Omental fat pad (tissue), 4 donors: ENCODE measurements around the gene ANO2. TPM values are rescaled to one million over a fixed set of nuclear protein-coding genes. Genes with fewer than 3 reads are reported as not detected.

Experiments
- ATAC-seq: fragments of 150-250 bp; one replicate; pipeline ENCODE4 v1.9.1; 2016; ENCODE audit warnings: mild to moderate bottlenecking, moderate library complexity; ENCODE audit not compliant: low FRiP score
- DNase-seq: peaks from one replicate; pipeline ENCODE4 v3.0.0-alpha.2; 2019; ENCODE audit warnings: low spot score
- total RNA-seq, 4 donors: library from RNA; depleted of rRNA; stranded (reverse); fragments of >200 nt; gene quantifications; one replicate each; pipeline ENCODE4 v1.1.0, GENCODE V29; 2016
- TF ChIP-seq, protein P1 (sequence below), 3 donors: fragments of 450-650 bp; IDR thresholded peaks; one replicate each; pipeline ENCODE4 v1.5.1; 2016 to 2017; ENCODE audit warnings: antibody characterized with exemption in 3 of 3, mild to moderate bottlenecking in 3 of 3, moderate library complexity in 2 of 3

Gene ANO2
- total RNA-seq, 4 donors from 2014 or later: 7.0 to 95.0 (median 20.8) TPM

DNA sequence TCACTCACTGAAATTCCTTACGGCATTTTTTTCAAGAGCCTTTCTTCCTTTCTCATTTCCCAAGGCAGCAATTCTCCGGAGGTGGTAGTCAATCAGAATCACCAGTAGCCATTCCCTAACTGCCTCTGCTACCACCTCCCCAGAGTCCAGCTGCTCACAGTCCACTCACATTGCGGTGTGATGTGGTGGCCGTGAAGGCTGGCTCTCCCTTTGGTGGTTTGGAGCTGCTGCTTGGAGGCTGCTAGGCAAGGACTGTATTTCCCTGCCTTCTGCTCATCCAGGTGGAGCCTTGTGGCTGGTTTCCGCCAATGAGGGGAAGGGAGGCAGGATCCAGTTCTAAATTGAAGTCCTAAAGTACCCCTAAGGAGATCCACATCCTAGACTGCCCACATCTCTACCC lies 222.0 kb downstream of the ANO2 start:
- TF ChIP-seq, protein P1, sequence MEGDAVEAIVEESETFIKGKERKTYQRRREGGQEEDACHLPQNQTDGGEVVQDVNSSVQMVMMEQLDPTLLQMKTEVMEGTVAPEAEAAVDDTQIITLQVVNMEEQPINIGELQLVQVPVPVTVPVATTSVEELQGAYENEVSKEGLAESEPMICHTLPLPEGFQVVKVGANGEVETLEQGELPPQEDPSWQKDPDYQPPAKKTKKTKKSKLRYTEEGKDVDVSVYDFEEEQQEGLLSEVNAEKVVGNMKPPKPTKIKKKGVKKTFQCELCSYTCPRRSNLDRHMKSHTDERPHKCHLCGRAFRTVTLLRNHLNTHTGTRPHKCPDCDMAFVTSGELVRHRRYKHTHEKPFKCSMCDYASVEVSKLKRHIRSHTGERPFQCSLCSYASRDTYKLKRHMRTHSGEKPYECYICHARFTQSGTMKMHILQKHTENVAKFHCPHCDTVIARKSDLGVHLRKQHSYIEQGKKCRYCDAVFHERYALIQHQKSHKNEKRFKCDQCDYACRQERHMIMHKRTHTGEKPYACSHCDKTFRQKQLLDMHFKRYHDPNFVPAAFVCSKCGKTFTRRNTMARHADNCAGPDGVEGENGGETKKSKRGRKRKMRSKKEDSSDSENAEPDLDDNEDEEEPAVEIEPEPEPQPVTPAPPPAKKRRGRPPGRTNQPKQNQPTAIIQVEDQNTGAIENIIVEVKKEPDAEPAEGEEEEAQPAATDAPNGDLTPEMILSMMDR (IDR thresholded peaks at IDR 0.05): no peak
- DNase-seq (no peak), ATAC-seq (no peak)

DNA sequence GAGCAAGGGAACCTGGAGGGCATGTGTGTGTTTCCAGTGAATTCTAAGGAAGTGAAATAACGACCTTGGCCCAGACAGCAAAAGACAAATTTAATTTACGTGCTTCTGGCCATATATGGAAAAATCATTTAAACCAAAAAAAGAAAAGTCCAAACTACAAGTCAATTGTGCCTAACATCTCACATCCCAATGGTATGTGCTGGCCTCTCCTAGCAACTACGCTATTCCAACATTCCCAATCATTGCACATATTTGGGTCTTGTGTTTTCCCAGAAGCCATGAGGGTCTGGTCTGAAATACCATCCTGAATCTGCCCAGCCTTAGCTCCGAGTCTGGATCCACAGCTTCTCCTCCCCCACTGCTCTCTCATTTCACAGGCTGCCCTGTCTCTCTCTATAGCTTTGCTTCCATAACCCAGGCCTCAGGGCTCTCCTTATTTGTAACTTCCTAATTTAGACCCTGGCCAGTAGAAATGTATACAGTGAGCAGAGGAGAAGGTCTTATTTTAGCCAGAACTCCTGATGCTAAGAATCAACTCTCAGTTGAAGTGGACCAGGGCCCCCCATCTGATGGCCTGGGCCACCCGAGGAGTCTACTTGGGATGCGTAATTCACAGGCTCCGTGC lies 224.6 kb downstream of the ANO2 start:
- TF ChIP-seq, protein P1 (IDR thresholded peaks at IDR 0.05): no peak
- DNase-seq (no peak), ATAC-seq (no peak)

DNA sequence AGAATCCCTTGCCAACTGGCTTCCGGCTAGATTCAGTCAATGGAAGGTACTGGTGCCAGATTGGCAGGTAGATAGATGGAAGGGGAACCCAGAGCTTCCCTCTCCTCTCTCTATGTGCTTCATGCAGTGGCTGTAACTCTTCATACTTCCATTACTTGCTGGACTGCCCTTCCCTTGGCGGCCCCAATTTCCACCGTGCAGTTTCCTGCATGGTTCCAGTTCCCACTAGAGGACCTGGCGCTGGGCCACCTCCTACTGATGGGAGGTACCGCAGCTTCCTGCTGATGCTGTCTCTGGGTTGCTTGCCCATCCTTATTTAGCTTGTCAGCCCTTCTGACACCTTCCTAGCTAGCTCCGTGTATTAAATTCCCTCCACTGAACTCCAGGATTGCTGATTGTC lies 226.4 kb downstream of the ANO2 start:
- ATAC-seq (no peak), DNase-seq (no peak)
- TF ChIP-seq, protein P1 (IDR thresholded peaks at IDR 0.05): no peak

- TF ChIP-seq, protein P1 (IDR thresholded peaks at IDR 0.05): no peak
- ATAC-seq (no peak), DNase-seq (no peak)
These were observed 227.0 kb downstream of the ANO2 start for GRCh38 chr12:5718073-5718472.

- ATAC-seq (no peak), DNase-seq (no peak)
- TF ChIP-seq, protein P1 (IDR thresholded peaks at IDR 0.05): no peak
These were observed 228.1 kb downstream of the ANO2 start for GRCh38 chr12:5716976-5717375.

GRCh38 chr12:5716201-5716600 lies 228.9 kb downstream of the ANO2 start:
- TF ChIP-seq, protein P1 (IDR thresholded peaks at IDR 0.05): no peak
- no peak for ATAC-seq
- no peak for DNase-seq

GRCh38 chr12:5715021-5715420 lies 230.0 kb downstream of the ANO2 start:
- TF ChIP-seq, protein P1 (IDR thresholded peaks at IDR 0.05): no peak
- ATAC-seq (no peak), DNase-seq (no peak)
